SK-N-SH (cell line): ENCODE results near the gene CDH24. TPM values are rescaled to one million over a fixed set of nuclear protein-coding genes. Genes with fewer than 3 reads are reported as not detected.

ENCODE experiments used
- CTCF ChIA-PET: fragments of 300-600, 350-600 bp; formaldehyde crosslinking; extraction: SDS; loops from one replicate; lab custom pipeline; 2021; lab: Yijun Ruan, JAX
- POLR2A ChIA-PET: fragments of 350-600 bp; sonication (Branson Sonifier 250); formaldehyde crosslinking; extraction: SDS; loops from one replicate; lab custom pipeline; 2020; ENCODE audit warnings: antibody characterized with exemption, inconsistent platforms; lab: Yijun Ruan, JAX
- DNase-seq: peaks from one replicate; pipeline ENCODE4 v3.0.0; 2012
- H2AFZ ChIP-seq: fragments of 200-600 bp; sonication (generic); 2 replicates; pipeline ENCODE4 v1.8.1; 2016; ENCODE audit warnings: antibody characterized with exemption, mild to moderate bottlenecking, low read depth
- H3F3A ChIP-seq: fragments of 200-600 bp; sonication (generic); replicated peaks from 2 replicates; pipeline ENCODE3; 2016; ENCODE audit warnings: antibody characterized with exemption, mild to moderate bottlenecking; ENCODE audit not compliant: insufficient read depth
- H3K27ac ChIP-seq, 2 experiments: fragments of 200-500 bp in 1 of 2; fragments of 200-600 bp in 1 of 2; sonication (Bioruptor generic) in 1 of 2; sonication (generic), shearing (Covaris generic) in 1 of 2; 2 replicates each; pipeline versions ENCODE4 v1.5.1 to v1.6.1; 2014 to 2016; ENCODE audit warnings: low read depth in 2 of 2, inconsistent platforms in 1 of 2, low read length in 1 of 2, mild to moderate bottlenecking in 1 of 2, mixed read lengths in 1 of 2
- H3K27me3 ChIP-seq: fragments of 200-600 bp; sonication (generic), shearing (Covaris generic); 2 replicates; pipeline ENCODE4 v1.6.1; 2016; ENCODE audit warnings: mixed run types; ENCODE audit not compliant: insufficient read depth
- H3K36me3 ChIP-seq, 2 experiments: fragments of 200-500 bp in 1 of 2; fragments of 200-600 bp in 1 of 2; sonication (Bioruptor generic) in 1 of 2; sonication (generic) in 1 of 2; replicated peaks in 1 of 2; 2 replicates each; pipeline versions ENCODE3 to v1.5.1; 2014 to 2016; ENCODE audit warnings: low read length in 1 of 2, mild to moderate bottlenecking in 1 of 2; ENCODE audit not compliant: insufficient read depth in 2 of 2, control insufficient read depth in 1 of 2
- H3K4me1 ChIP-seq, 2 experiments: fragments of 200-500 bp in 1 of 2; fragments of 200-600 bp in 1 of 2; sonication (Bioruptor generic) in 1 of 2; sonication (generic), shearing (Covaris generic) in 1 of 2; 2 replicates each; pipeline versions ENCODE4 v1.5.1 to v1.6.1; 2014 to 2016; ENCODE audit warnings: low read depth in 1 of 2, low read length in 1 of 2, mixed run types in 1 of 2; ENCODE audit not compliant: insufficient read depth in 2 of 2, control insufficient read depth in 1 of 2
- H3K4me2 ChIP-seq: fragments of 200-600 bp; sonication (generic), shearing (Covaris generic); 2 replicates; pipeline ENCODE4 v1.6.1; 2017; ENCODE audit warnings: mixed run types
- H3K4me3 ChIP-seq, 2 experiments: fragments of 200-500 bp in 1 of 2; fragments of 200-600 bp in 1 of 2; sonication (Bioruptor generic) in 1 of 2; sonication (generic), shearing (Covaris generic) in 1 of 2; 2 replicates each; pipeline versions ENCODE4 v1.5.1 to v1.8.1; 2014 to 2016; ENCODE audit warnings: low read depth in 2 of 2, inconsistent platforms in 1 of 2, low read length in 1 of 2, mild to moderate bottlenecking in 1 of 2, mixed read lengths in 1 of 2, moderate library complexity in 1 of 2
- H3K79me2 ChIP-seq: fragments of 200-600 bp; sonication (generic); 2 replicates; pipeline ENCODE4 v1.8.1; 2017; ENCODE audit warnings: mild to moderate bottlenecking; ENCODE audit not compliant: insufficient read depth
- H3K9ac ChIP-seq: fragments of 200-600 bp; sonication (generic); 2 replicates; pipeline ENCODE4 v1.6.1; 2017; ENCODE audit warnings: mixed run types
- H3K9me2 ChIP-seq: fragments of 200-600 bp; sonication (generic); 2 replicates; pipeline ENCODE4 v1.6.1; 2017; ENCODE audit warnings: mixed run types
- H3K9me3 ChIP-seq: fragments of 200-600 bp; sonication (generic); 2 replicates; pipeline ENCODE4 v1.6.1; 2017; ENCODE audit warnings: mixed run types, mild to moderate bottlenecking, moderate library complexity
- H4K20me1 ChIP-seq: fragments of 200-600 bp; sonication (generic); 2 replicates; pipeline ENCODE4 v1.6.1; 2017; ENCODE audit warnings: mild to moderate bottlenecking, mixed run types; ENCODE audit not compliant: insufficient read depth
- CTCF ChIP-seq: fragments of 200-600 bp; sonication (generic); IDR thresholded peaks from 2 replicates; pipeline ENCODE4 v1.6.1; 2017; ENCODE audit warnings: antibody characterized with exemption, mild to moderate bottlenecking, moderate library complexity
- ELF1 ChIP-seq: IDR thresholded peaks from 2 replicates; pipeline ENCODE4 v1.4.0; 2012
- FOSL2 ChIP-seq: IDR thresholded peaks from 2 replicates; pipeline ENCODE4 v1.4.0; 2012; ENCODE audit warnings: low read depth, mild to moderate bottlenecking, moderate library complexity, borderline replicate concordance
- GATA2 ChIP-seq: sonication (generic); formaldehyde crosslinking; IDR thresholded peaks from 2 replicates; pipeline ENCODE4 v1.5.0; 2020; ENCODE audit warnings: mild to moderate bottlenecking, missing genetic modification reagents
- JUND ChIP-seq: IDR thresholded peaks from 2 replicates; pipeline ENCODE4 v1.4.0; 2012
- PBX3 ChIP-seq: IDR thresholded peaks from 2 replicates; pipeline ENCODE4; 2012
- RCOR1 ChIP-seq: fragments of 150-350 bp; IDR thresholded peaks from 2 replicates; pipeline ENCODE4 v1.6.1; 2017; ENCODE audit warnings: antibody characterized with exemption, low read length
- RXRA ChIP-seq: IDR thresholded peaks from 2 replicates; pipeline ENCODE4 v1.4.0; 2012; ENCODE audit warnings: low read depth, mild to moderate bottlenecking, borderline replicate concordance
- SMC3 ChIP-seq: IDR thresholded peaks from 2 replicates; pipeline ENCODE4 v1.6.1; 2012; ENCODE audit warnings: low read depth, low read length, improper control_type of control experiment
- TAF1 ChIP-seq: IDR thresholded peaks from 2 replicates; pipeline ENCODE4 v1.6.1; 2012; ENCODE audit warnings: low read depth, mild to moderate bottlenecking, low read length, moderate library complexity, borderline replicate concordance
- USF1 ChIP-seq: IDR thresholded peaks from 2 replicates; pipeline ENCODE4 v1.4.0; 2012; ENCODE audit warnings: low read depth, borderline replicate concordance
- USF2 ChIP-seq: fragments of 150-350 bp; IDR thresholded peaks from 2 replicates; pipeline ENCODE4 v1.6.1; 2017; ENCODE audit warnings: antibody characterized with exemption, low read length, low read depth, borderline replicate concordance
- WGBS: methylation state at CpG from one replicate; pipeline ENCODE4 v1.1.6; 2017; ENCODE audit warnings: low lambda C conversion rate; 5-methylcytosine and 5-hydroxymethylcytosine counted together
- polyA plus RNA-seq, 3 experiments: library from polyadenylated mRNA; depleted of rRNA; stranded (reverse); fragments of >200 nt; gene quantifications; 2 replicates each; pipeline ENCODE4 v1.2.3, GENCODE V29; 2012

Gene CDH24
- polyA plus RNA-seq, 1 of the 3 experiments (the other 2 are of a cell fraction), result 30.8 TPM

GRCh38 chr14:23101986-23102625 lies 44.8 kb upstream of the CDH24 start:
- Histone ChIP-seq H3K9me3 (no peaks in the 10 kb centered on the region), H3K9me2 (no peaks in the 10 kb centered on the region), H3K36me3 (peaks cover 14 to 21% of the 10 kb centered on the region in 2 experiments), H2AFZ (no peak overlapping the region), H3F3A (no peaks in the 10 kb centered on the region), H3K4me3 (no peak overlapping the region), H3K4me2 (no peak overlapping the region), H3K27me3 (no peaks in the 10 kb centered on the region), H3K4me1 (peaks cover 0 to 6% of the 10 kb centered on the region in 2 experiments; a peak in 2 of 4 replicates), H3K27ac (no peak overlapping the region), H4K20me1 (peaks cover 26% of the 10 kb centered on the region; the same call in 1 of the 2 replicates), H3K9ac (no peak overlapping the region), H3K79me2 (peaks cover 21% of the 10 kb centered on the region)
- DNase-seq, result no peak
- POLR2A ChIA-PET, result no interaction called here
- WGBS, result 79% methylated on average over 9 of the region's 10 CpGs
- CTCF ChIA-PET, result interaction anchor here (0.9 to 2.4 kb wide), 3 partner anchors 19 to 33 kb away, joined by 3 to 19 read pairs (median 3); no protein-coding TSS in a partner anchor
- TF ChIP-seq RXRA (no peak), FOSL2 (no peak), USF2 (no peak), GATA2 (CRISPR knock-in tag) (no peak), JUND (no peak), USF1 (no peak), SMC3 (no peak)

GRCh38 chr14:23101213-23101970 lies 44.1 kb upstream of the CDH24 start:
- no peak overlapping the region for H3K27ac ChIP-seq
- H3K27me3 ChIP-seq, result no peaks in the 10 kb centered on the region
- H4K20me1 ChIP-seq, result peaks cover 32% of the 10 kb centered on the region
- no peak overlapping the region for H2AFZ ChIP-seq
- TF ChIP-seq RCOR1 (no peak), JUND (no peak), TAF1 (no peak), CTCF (no peak), PBX3 (no peak), USF1 (no peak), ELF1 (no peak)
- no peak overlapping the region for H3K9ac ChIP-seq
- no peaks in the 10 kb centered on the region for H3K9me3 ChIP-seq
- DNase-seq, result no peak
- WGBS, result 82% methylated on average over 6 of the region's 6 CpGs
- no peak overlapping the region for H3K4me3 ChIP-seq
- ChIA-PET POLR2A (no interaction called here), CTCF (interaction anchor here (0.7 to 2.4 kb wide), 4 partner anchors 20 to 86 kb away, joined by 3 to 19 read pairs (median 3); no protein-coding TSS in a partner anchor)
- peaks cover 28% of the 10 kb centered on the region for H3K79me2 ChIP-seq
- no peaks in the 10 kb centered on the region for H3F3A ChIP-seq
- H3K4me2 ChIP-seq, result no peak overlapping the region
- H3K4me1 ChIP-seq, result peaks cover 3 to 13% of the 10 kb centered on the region in 2 experiments; a peak in 2 of 4 replicates
- H3K36me3 ChIP-seq, result peaks cover 20 to 22% of the 10 kb centered on the region in 2 experiments
- no peaks in the 10 kb centered on the region for H3K9me2 ChIP-seq
